ENCODE measurements around the gene KLK13.

- no peak for TF ChIP-seq EP300 (IDR thresholded peaks at IDR 0.05)
- peak in 1 of 3 donors; percentile 11 for TF ChIP-seq CTCF (IDR thresholded peaks at IDR 0.05)
Observed at GRCh38 chr19:51018745-51019543, 45.9 kb downstream of the KLK13 start.
